RWPE2 (cell line): ENCODE measurements around the gene MYH14.

ENCODE experiments used
- ATAC-seq: fragments of 200-7000 bp; cut with Tn5 transposase; 3 replicates; pipeline ENCODE4 v1.9.1; 2021; ENCODE audit warnings: low read depth
- DNase-seq: peaks from one replicate; pipeline ENCODE4 v3.0.0-alpha.2; 2020; ENCODE audit warnings: low spot score
- H3K27ac ChIP-seq: fragments of 450-650 bp; 2 replicates; pipeline ENCODE4 v1.5.1; 2017; ENCODE audit warnings: mild to moderate bottlenecking; ENCODE audit not compliant: poor library complexity, severe bottlenecking
- H3K27me3 ChIP-seq: fragments of 250-450 bp; sonication (Bioruptor Pico); 2 replicates; pipeline ENCODE4 v1.5.1; 2021; ENCODE audit warnings: mild to moderate bottlenecking, moderate library complexity; ENCODE audit not compliant: insufficient read depth, poor library complexity, severe bottlenecking
- H3K36me3 ChIP-seq: fragments of 250-450 bp; sonication (Bioruptor Pico); 2 replicates; pipeline ENCODE4 v1.5.1; 2020; ENCODE audit warnings: low read depth, mild to moderate bottlenecking, moderate library complexity
- H3K4me1 ChIP-seq: fragments of 250-450 bp; sonication (Bioruptor Pico); 2 replicates; pipeline ENCODE4 v1.5.1; 2021; ENCODE audit warnings: mild to moderate bottlenecking, moderate library complexity; ENCODE audit not compliant: insufficient read depth, poor library complexity, severe bottlenecking
- H3K4me3 ChIP-seq: fragments of 250-450 bp; sonication (Bioruptor Pico); 2 replicates; pipeline ENCODE4 v1.5.1; 2021; ENCODE audit warnings: mild to moderate bottlenecking, moderate library complexity; ENCODE audit not compliant: severe bottlenecking
- H3K9me3 ChIP-seq: fragments of 250-450 bp; sonication (Bioruptor Pico); 2 replicates; pipeline ENCODE4 v1.5.1; 2021; ENCODE audit warnings: mild to moderate bottlenecking, moderate library complexity; ENCODE audit not compliant: severe bottlenecking
- CTCF ChIP-seq: fragments of 450-650 bp; IDR thresholded peaks from one replicate; pipeline ENCODE4 v1.5.1; 2017; ENCODE audit warnings: mild to moderate bottlenecking, moderate library complexity; ENCODE audit not compliant: poor library complexity, severe bottlenecking

The MYH14 gene

GRCh38 chr19:50310759-50311465 lies 107.5 kb downstream of the MYH14 start:
- ATAC-seq (no peak), DNase-seq (no peak)
- Histone ChIP-seq H3K27ac (no peak overlapping the region), H3K27me3 (peaks cover 50% of the 10 kb centered on the region), H3K36me3 (no peaks in the 10 kb centered on the region), H3K4me1 (no peaks in the 10 kb centered on the region), H3K4me3 (no peak overlapping the region), H3K9me3 (no peaks in the 10 kb centered on the region)
- no peak for TF ChIP-seq CTCF

GRCh38 chr19:50311723-50312635 lies 108.6 kb downstream of the MYH14 start:
- Histone ChIP-seq H3K27ac (no peak overlapping the region), H3K4me3 (peak overlapping the region; percentile 17), H3K4me1 (no peaks in the 10 kb centered on the region), H3K36me3 (no peaks in the 10 kb centered on the region), H3K27me3 (peaks cover 58% of the 10 kb centered on the region), H3K9me3 (no peaks in the 10 kb centered on the region)
- DNase-seq (no peak), ATAC-seq (0 out of 3 replicates have a peak, but pooled peaks have one; percentile 20)
- TF ChIP-seq CTCF, result no peak

GRCh38 chr19:50312967-50313811 lies 109.8 kb downstream of the MYH14 start:
- ATAC-seq, result no peak
- DNase-seq, result no peak
- H3K27me3 ChIP-seq, result peaks cover 58% of the 10 kb centered on the region
- H3K4me3 ChIP-seq, result no peak overlapping the region
- no peaks in the 10 kb centered on the region for H3K4me1 ChIP-seq
- H3K27ac ChIP-seq, result no peak overlapping the region
- H3K9me3 ChIP-seq, result no peaks in the 10 kb centered on the region
- H3K36me3 ChIP-seq, result no peaks in the 10 kb centered on the region
- no peak for TF ChIP-seq CTCF

GRCh38 chr19:50313812-50314536 lies 110.6 kb downstream of the MYH14 start:
- DNase-seq (no peak), ATAC-seq (peak; percentile 41; the same call in 2 of the 3 replicates)
- Histone ChIP-seq H3K27me3 (peaks cover 58% of the 10 kb centered on the region), H3K4me3 (no peak overlapping the region), H3K36me3 (no peaks in the 10 kb centered on the region), H3K9me3 (no peaks in the 10 kb centered on the region), H3K4me1 (no peaks in the 10 kb centered on the region), H3K27ac (no peak overlapping the region)
- no peak for TF ChIP-seq CTCF
